Uterus (tissue), 4 donors: ENCODE measurements around the gene ORMDL1. TPM values are rescaled to one million over a fixed set of nuclear protein-coding genes. Genes with fewer than 3 reads are reported as not detected.

Source experiments
- DNase-seq, 2 donors: peaks; one replicate each; pipeline ENCODE4 v3.0.0-alpha.2; 2019 to 2020
- H3K27ac ChIP-seq, 2 donors: fragments of 200-600 bp; sonication (generic); 1 replicate in 1 of 2; 2 replicates in 1 of 2; pipeline ENCODE4 v1.5.1; 2016 to 2018
- H3K27me3 ChIP-seq, 2 donors: fragments of 200-600 bp; sonication (generic); one replicate each; pipeline ENCODE4 v1.5.1; 2018 to 2019; ENCODE audit warnings: control low read depth in 1 of 2
- H3K36me3 ChIP-seq, 2 donors: fragments of 200-600 bp; sonication (generic); one replicate each; pipeline ENCODE4 v1.5.1; 2019; ENCODE audit warnings: control low read depth in 1 of 2
- H3K4me1 ChIP-seq, 2 donors: fragments of 200-600 bp; sonication (generic); one replicate each; pipeline ENCODE4 v1.5.1; 2018 to 2019; ENCODE audit warnings: control low read depth in 1 of 2
- H3K4me3 ChIP-seq, 2 donors: fragments of 200-600 bp; sonication (generic); 1 replicate in 1 of 2; 2 replicates in 1 of 2; pipeline ENCODE4 v1.5.1; 2018 to 2019; ENCODE audit warnings: mild to moderate bottlenecking in 1 of 2
- H3K9me3 ChIP-seq, 2 donors: fragments of 200-600 bp; sonication (generic); one replicate each; pipeline ENCODE4 v1.5.1; 2019; ENCODE audit warnings: control low read depth in 1 of 2
- CTCF ChIP-seq, 4 experiments: fragments of 200-600 bp in 2 of 4; fragments of 450-650 bp in 2 of 4; sonication (generic) in 2 of 4; IDR thresholded peaks; one replicate each; pipeline ENCODE4 v1.5.1; 2016 to 2019; ENCODE audit warnings: antibody characterized with exemption in 4 of 4, mild to moderate bottlenecking in 2 of 4, moderate library complexity in 1 of 4
- POLR2A ChIP-seq, 2 donors: fragments of 450-650 bp; IDR thresholded peaks; one replicate each; pipeline ENCODE4 v1.6.1; 2016; ENCODE audit warnings: antibody characterized with exemption in 2 of 2, mild to moderate bottlenecking in 1 of 2, moderate library complexity in 1 of 2
- intact Hi-C: fragments of 100-400 bp; cut with DNase I; formaldehyde crosslinking; loops from one replicate; pipeline ENCODE4 v1.15.1; 2023; ENCODE audit warnings: low total_unique reads
- total RNA-seq, 4 donors: library from RNA; depleted of rRNA in 3 of 4; stranded (reverse); fragments of >200 nt in 3 of 4; gene quantifications; one replicate each; pipeline versions ENCODE4 v1.1.0 to v1.2.4, GENCODE V29; 2014 to 2023
- donor health status: DM: yes; HTN: yes; CAD: no.

The ORMDL1 gene
- total RNA-seq, 4 donors from 2014 or later, result 29.7 to 92.8 (median 66.9) TPM

GRCh38 chr2:189797902-189798301 is 13.8 kb upstream of the ORMDL1 start:
- intact Hi-C loops, result no loop called here
- H3K27me3 ChIP-seq, result no peaks in the 10 kb centered on the region
- H3K27ac ChIP-seq, result no peak overlapping the region
- no peaks in the 10 kb centered on the region for H3K9me3 ChIP-seq
- DNase-seq, result no peak
- H3K36me3 ChIP-seq, result no peaks in the 10 kb centered on the region
- H3K4me1 ChIP-seq, result no peaks in the 10 kb centered on the region
- TF ChIP-seq POLR2A (IDR thresholded peaks at IDR 0.05) (no peak), CTCF (IDR thresholded peaks at IDR 0.05) (no peak)
- no peak overlapping the region for H3K4me3 ChIP-seq

GRCh38 chr2:189794310-189794709 is 10.2 kb upstream of the ORMDL1 start:
- intact Hi-C loops, result no loop called here
- H3K36me3 ChIP-seq, result no peaks in the 10 kb centered on the region
- H3K4me3 ChIP-seq, result no peak overlapping the region
- H3K27ac ChIP-seq, result no peak overlapping the region
- no peaks in the 10 kb centered on the region for H3K4me1 ChIP-seq
- no peaks in the 10 kb centered on the region for H3K9me3 ChIP-seq
- TF ChIP-seq CTCF (IDR thresholded peaks at IDR 0.05) (no peak), POLR2A (IDR thresholded peaks at IDR 0.05) (no peak)
- DNase-seq, result no peak
- H3K27me3 ChIP-seq, result no peaks in the 10 kb centered on the region

- no peaks in the 10 kb centered on the region for H3K36me3 ChIP-seq
- no peak for DNase-seq
- TF ChIP-seq POLR2A (IDR thresholded peaks at IDR 0.05), result no peak
- TF ChIP-seq CTCF (IDR thresholded peaks at IDR 0.05), result no peak
- no peaks in the 10 kb centered on the region for H3K4me1 ChIP-seq
- H3K9me3 ChIP-seq, result no peaks in the 10 kb centered on the region
- H3K27me3 ChIP-seq, result no peaks in the 10 kb centered on the region
- H3K27ac ChIP-seq, result no peak overlapping the region
- H3K4me3 ChIP-seq, result no peak overlapping the region
- intact Hi-C loops, result no loop called here
Measured at GRCh38 chr2:189791338-189792042, 7.4 kb upstream of the ORMDL1 start.

GRCh38 chr2:189783451-189783926 is 650 bp downstream of the ORMDL1 start:
- no peaks in the 10 kb centered on the region for H3K36me3 ChIP-seq
- H3K27ac ChIP-seq, result peak overlapping the region; percentile 93 to 96
- no peaks in the 10 kb centered on the region for H3K9me3 ChIP-seq
- TF ChIP-seq POLR2A (IDR thresholded peaks at IDR 0.05), result no peak
- TF ChIP-seq CTCF (IDR thresholded peaks at IDR 0.05), result no peak
- no peak for DNase-seq
- H3K27me3 ChIP-seq, result no peaks in the 10 kb centered on the region
- H3K4me3 ChIP-seq, result peak overlapping the region; percentile 66 to 81
- peaks cover 0 to 13% of the 10 kb centered on the region in 2 donors for H3K4me1 ChIP-seq
- intact Hi-C loops, result no loop called here

- H3K4me3 ChIP-seq, result no peak overlapping the region
- no peak for DNase-seq
- H3K4me1 ChIP-seq, result peaks cover 0 to 13% of the 10 kb centered on the region in 2 donors
- H3K27me3 ChIP-seq, result no peaks in the 10 kb centered on the region
- no peaks in the 10 kb centered on the region for H3K9me3 ChIP-seq
- intact Hi-C loops, result no loop called here
- no peak overlapping the region for H3K27ac ChIP-seq
- H3K36me3 ChIP-seq, result no peaks in the 10 kb centered on the region
- TF ChIP-seq POLR2A (IDR thresholded peaks at IDR 0.05), result no peak
- TF ChIP-seq CTCF (IDR thresholded peaks at IDR 0.05), result no peak
Measured at GRCh38 chr2:189782221-189782671, 1.9 kb downstream of the ORMDL1 start.
